Stimulated activated CD4-positive, alpha-beta T cell treated with anti-CD3 and anti-CD28 coated beads, Interleukin-15, amount 100 ng/mL, for 48 hours (primary cell): ENCODE measurements around the gene SIK3.
A peak's percentile ranks its signal among the peaks of the same experiment; 100 is the strongest.

Experiments used
- DNase-seq, 2 donors: peaks; one replicate each; pipeline ENCODE4 v3.0.0-alpha.2; 2020; ENCODE audit warnings: low read depth in 2 of 2

Gene SIK3

DNA sequence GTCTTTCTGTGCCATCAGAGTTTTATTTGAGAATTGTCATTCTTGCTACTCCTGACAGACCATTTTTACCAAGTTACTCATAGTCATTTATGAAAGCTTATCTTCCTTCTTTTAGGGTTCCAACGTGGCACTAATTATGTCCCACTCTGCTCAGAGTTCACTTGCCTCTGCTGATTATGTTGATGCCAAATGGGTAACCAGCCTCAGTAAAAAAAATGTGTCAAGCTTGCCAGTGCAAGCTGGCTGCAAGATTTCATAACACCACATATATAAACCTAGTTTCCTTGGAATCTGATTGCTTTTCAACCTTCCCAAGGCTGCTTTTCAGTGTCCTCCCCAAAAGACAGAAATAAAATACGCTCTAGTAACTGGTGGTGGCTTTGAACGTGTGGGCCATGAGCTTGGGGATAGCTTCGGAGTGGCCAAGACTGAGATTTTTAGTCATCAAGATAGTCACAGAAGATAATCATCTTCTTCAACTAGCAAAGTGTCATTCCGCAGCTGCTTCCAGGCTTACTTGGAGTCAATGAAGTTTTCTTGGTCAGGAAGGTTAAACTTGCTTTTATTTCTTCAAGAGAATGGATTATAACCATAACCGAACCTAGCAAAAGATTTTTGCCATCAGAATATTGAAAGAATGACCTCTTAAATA, 231.3 kb downstream of the SIK3 start:
- no peak for DNase-seq

DNA sequence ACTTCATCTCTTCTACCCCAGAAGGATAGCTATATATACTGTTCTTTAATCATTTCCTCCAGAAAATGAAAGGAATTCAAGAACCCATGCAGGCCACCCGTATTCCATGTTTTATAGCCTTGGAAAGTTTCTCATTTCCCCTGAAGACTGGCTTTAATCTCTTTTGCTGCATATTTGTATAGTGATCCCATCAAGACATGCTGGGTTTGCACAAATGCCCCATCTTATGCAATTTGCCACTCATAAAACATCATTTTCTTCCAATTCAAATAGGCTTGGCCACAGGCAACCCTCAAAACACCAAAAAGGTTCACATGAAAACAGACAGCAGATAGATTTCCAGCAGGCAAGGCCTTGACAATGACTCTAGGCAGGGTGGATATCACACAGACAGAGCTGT, 232.5 kb downstream of the SIK3 start:
- no peak for DNase-seq

- no peak for DNase-seq
Observed at GRCh38 chr11:116864531-116864930, 233.7 kb downstream of the SIK3 start.

DNA sequence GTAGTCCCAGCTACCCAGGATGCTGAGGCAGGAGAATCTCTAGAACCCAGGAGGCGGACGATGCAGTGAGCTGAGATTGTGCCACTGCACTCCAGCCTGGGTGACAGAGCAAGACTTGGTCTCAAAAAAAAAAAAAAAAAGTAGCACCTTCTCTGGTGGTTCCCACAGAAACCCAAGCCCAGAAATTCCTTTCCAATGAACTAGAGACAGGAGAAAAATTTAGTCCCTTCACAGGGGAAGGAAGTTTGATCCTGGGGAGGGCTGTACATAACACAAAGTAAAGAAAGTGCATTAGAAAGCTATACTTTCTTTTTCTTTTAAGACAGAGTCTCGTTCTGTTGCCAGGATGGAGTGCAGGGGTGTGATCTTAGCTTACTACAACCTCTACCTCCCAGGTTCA, 235.3 kb downstream of the SIK3 start:
- DNase-seq, result no peak

DNA sequence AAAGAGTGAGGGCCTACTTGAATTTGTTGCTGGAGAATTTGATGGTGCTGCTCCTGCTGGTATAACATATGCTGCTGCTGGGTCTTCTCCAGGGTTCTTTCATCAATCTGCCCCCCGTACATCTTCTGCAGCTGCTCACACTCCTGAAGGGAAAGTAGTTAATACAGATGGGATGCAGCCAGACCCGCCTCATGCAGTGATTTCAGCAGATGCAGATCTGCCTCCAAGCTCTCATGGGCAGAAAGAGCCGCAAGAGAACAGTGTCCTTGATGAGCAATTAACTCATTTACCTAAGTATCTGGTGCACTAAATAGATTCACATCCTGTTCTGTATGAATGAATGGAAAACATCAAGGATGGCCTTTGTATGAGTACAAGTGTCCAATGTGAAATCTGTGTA, 236.0 kb downstream of the SIK3 start:
- no peak for DNase-seq

GRCh38 chr11:116861539-116861938, 236.7 kb downstream of the SIK3 start:
- no peak for DNase-seq

DNA sequence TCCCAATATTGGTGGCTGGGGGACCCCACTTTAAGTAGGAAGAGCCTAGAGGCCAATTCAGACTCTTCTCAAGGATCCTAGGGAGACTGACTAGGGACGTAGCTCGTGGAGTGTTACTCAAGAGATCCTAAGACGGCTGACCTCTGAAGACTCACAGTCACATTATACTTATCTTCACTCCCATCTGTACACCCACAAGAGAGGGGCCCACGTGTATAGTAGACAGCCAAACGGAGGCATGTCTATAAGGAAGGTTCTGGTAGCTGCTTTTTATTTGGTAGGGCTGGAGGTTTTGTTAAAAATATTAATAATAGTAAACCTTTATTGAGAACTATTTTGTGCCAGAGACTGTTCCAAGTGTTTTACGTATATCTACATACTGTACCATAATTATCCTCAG, 237.9 kb downstream of the SIK3 start:
- no peak for DNase-seq

DNA sequence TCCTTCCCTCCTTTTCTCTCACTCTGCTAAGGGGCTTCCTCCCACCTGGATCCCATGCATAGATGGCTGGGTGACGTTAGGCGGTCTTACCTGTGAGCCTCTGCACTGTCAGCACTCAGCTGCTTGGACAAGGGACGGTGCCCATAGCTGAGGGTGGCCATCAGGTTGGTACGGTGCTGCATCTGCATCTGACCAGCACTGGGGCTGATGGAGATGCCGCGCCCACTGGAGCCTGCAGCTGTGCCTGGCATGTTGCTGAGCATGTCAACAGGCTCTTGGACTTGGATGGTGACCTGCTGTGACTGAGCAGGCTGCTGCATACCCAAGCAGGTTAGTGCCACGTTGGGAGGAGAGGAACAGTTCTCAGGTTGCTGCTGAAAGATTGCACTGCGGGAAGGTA, 239.1 kb downstream of the SIK3 start:
- no peak for DNase-seq

GRCh38 chr11:116857936-116858335, 240.3 kb downstream of the SIK3 start:
- DNase-seq, result no peak

DNA sequence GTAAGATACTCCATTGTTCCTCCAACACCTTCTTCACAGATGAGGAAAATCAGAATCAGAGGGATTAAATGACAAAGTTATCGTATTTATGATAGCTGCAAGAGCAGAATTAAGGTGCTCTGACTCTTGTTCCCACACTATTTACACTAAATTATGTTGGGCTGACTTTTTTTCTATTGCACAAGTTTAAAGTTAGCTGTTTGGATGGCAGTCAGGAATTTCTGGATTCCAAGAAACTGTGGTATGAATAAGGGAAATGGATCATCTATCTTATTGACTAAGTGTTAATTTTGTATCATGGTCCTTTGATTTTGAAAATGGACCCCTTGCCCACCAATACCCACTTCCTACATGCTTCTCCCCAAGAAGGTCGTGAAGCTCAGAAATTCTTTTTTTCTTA, 240.9 kb downstream of the SIK3 start:
- DNase-seq, result no peak

DNA sequence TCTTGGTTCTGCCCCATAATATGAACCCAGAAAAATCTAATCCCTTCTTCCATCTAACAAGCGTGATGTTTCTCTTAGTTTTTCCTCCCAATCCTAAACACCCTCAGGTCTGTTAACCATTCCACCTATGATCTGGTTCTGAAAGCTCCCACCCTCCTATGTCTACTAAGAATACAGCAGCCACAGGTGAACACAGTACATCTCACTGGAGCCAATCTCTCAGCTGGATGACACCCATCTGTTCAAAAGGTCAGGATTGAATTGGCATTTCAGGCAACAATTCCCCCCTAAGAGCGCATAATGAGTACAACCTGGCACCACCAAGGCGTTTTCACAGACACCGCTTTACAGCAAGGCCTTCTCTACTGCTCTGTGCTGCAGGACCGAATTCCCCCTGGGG, 241.8 kb downstream of the SIK3 start:
- DNase-seq, result no peak

GRCh38 chr11:116855413-116855812, 242.8 kb downstream of the SIK3 start:
- DNase-seq, result no peak

DNA sequence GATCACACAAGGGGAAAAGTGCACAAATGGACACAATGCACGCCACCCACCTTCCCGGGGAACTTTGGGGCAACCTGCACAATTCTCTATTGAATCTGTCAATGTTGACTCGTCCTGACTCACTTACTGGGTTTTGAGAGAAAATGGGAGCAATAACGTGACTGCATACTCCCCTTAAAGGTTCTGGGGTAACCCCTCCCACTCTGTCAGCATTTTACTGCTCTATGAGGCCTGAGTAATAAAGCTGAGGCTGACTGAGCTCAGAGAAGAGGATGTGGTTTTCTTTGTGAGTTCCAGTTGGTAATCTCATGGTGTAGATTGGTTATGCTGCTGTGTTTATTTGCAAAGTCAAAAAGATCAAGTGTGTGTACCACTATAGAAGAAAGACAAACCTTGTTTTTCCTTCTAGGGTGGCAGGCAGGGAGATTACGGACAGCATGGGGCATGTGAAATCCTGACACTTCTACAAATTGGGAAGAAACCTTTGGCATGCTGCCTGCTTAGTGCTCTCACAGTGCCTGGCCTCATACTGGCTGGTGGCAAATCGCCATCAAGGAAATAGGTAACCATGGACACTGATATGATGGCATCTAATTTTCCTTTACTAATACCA, 244.7 kb downstream of the SIK3 start:
- peak; percentile 41 to 47 for DNase-seq

DNA sequence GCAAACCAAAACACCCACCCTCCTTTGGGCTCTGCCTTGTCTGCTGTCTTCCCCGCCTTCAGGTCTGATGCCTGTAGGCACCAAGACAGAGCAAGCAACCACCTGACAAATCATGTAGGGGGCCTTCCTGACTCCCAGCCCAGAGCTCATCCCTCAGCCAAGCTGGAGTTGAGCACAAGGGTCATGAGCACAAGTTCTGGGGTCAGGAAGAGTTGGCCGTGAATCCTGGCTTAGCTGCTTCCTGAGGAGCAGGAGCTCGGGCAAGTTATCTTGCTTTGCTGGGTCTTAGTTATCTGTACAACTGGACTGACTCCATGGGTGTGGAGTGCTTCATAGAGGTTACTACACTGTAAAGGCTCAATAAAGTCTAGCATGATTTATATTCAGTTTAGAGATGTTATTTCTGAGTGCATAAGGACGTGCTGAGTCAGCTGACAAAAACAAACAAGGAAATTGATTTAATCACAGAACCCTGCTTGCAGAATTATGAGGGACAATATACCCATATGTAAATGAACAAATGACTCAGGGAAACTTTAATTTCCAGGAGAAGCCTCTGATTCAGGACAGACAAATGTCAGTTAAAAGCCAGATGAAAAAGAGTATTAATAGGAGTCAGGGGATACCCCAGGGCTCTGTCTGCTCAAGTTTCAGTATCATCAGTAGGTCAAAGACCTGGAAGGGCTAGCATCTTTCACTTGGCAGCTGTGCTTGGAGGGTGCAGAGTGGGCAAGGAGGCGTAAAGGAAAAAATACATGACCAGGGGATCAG, 245.8 kb downstream of the SIK3 start:
- DNase-seq, result no peak

GRCh38 chr11:116851626-116852025, 246.6 kb downstream of the SIK3 start:
- DNase-seq, result peak in 1 of 2 donors; percentile 38

DNA sequence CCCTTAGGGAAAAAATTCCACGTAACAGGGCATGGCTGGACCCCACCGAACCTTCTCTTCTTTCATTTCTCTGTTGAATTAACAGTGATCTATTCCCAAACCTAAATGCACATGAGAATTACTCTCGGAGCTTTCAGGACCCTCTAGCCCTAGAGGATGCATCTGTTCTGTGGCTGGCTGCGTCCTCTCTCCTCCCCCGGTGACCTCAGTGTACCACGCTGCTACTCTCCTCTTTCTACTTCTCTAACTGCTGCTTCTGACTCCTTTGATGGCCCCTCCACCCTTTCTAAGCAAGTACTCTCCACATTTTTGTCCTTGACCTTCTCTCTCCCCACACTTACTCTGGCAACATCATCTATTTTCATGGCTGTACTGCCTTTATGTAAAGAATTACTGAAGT, 248.7 kb downstream of the SIK3 start:
- no peak for DNase-seq

GRCh38 chr11:116849060-116849459, 249.2 kb downstream of the SIK3 start:
- DNase-seq, result no peak

DNA sequence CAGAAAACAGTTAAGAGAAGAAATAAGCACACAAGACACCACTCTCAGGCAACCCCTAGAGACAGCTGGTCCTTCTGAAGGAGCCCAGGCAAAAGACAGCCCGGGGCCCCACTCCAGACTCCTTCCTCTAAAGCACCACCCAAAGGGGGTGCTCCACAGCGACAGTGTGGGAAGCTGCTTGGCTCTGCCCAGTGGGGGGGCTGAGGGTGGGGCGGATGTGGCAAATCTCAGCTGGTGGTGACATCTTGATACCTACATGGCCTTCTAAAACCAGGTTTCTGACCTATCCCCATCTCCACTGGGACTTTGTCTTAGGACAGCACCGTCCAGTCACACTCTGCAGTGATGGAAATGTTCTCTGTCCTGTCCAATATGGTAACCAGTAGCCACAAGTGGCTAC, 250.6 kb downstream of the SIK3 start:
- DNase-seq, result no peak

DNA sequence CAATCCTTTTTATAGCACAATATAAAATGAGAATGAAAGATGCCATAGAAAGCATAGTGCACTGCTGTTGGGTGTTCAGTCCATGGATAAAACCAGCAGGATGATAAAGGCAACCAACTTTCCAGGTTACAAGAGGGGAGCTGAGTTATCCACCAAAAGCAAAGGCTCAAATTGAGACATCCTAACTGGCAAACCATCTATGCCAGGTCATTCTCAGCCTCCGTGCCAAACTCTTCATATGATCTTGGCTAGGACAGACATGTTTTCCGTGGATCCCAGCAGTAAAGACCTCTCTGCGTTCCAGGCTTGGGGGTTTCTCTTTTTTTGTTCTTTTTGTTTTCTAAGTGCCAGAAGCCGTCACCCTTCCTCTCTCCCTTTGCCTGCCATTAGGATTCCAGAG, 253.5 kb downstream of the SIK3 start:
- DNase-seq, result no peak

DNA sequence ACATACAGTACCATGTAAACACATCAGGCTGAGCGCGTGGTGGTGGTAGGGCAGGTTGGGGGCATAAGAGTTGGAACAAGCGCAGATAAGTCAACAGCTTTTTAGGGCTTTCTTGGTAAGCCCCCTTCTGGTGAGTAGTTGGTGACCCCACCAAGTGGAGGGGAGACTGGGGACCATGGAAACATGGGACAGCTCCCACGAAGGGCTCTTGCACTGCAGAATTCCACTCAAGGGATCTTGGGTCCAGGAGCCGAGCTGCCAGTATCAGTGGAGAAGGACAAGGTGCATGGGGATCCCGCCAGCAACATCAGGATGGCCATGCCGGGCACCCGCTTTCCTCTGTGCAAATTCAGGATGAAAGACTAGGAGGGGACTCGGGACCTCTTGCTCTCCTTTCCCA, 254.6 kb downstream of the SIK3 start:
- DNase-seq, result no peak

DNA sequence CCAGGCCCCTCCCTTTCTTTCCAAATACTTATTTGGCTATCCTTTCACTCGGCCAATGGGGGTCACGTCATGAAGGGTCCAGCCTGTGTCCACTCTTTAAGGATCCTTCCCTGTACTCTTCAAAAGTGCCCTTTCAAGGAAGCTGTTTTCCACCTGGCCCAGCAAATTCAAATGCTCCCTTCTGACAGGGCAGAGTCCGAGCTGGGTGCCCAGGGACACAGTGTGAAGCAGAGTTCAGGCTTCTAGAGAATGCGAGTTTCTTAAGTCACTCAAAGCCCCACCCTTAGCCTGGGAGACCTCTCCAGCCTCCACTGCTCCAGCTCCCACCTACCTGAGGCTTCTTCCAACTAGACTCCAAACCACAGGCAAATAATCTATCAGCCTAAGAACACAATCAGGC, 255.3 kb downstream of the SIK3 start:
- DNase-seq, result no peak

DNA sequence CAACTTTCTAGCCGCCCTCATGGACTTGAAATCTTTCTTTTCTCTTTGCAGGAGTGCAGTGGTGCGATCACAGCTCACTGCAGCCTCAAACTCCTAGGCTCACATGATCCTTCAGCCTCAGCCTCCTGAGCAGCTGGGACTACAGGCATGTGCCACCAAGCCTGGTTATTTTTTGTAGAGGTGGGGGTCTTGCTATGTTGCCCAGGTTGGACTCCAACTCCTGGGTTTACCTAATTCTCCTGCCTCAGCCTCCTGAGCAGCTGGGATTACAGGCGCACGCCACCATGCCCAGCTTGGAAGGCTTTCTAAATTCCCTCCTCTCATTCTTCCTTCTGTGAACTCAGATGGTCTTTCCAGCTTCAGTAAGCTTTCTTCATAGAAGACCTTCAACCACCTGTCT, 256.1 kb downstream of the SIK3 start:
- no peak for DNase-seq

DNA sequence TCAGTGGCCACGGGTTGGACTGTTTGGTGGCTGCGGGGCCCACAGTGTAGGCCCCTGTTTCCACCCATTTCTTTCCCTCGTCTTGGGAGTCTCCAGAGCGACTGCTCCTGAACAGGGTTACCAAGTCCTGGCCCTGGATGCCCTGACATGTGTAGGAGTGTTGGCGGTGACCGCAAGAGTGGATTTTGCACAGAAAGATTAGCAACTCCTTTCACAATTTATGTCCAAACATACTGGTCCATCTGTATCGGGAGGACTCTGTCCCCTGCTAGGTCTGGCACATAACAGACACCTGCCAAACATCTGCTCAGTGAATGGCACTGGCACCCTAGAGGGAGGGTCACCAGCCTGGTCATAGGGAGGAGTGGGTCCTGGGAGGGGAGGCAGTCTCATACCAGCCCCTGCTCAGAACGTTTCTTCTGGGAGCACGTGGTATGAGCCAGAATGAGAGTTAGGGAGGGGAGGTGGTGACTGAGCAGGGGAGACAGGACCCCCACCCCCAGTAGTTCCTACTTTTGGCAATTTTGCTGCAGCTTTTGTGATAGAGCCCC, 257.4 kb downstream of the SIK3 start:
- no peak for DNase-seq
